GM21390 (cell line): Measurements from ENCODE around the gene CCSER1.
"Not testable (repeated sequence)": the region's sequence is repeated elsewhere in the genome, so short reads cannot be mapped to it uniquely, and the experiment has no call there.

ENCODE experiments used
- ATAC-seq: cut with Tn5 transposase; IDR thresholded peaks from one replicate; pipeline ENCODE4 v1.9.1; 2021; ENCODE audit not compliant: unreplicated experiment

CCSER1 gene

GRCh38 chr4:90798948-90799347 is 671.8 kb downstream of the CCSER1 start:
- ATAC-seq: no peak

GRCh38 chr4:90799895-90800294 is 672.7 kb downstream of the CCSER1 start:
- ATAC-seq: no peak

- no peak for ATAC-seq
Observed at GRCh38 chr4:90815569-90815968, 688.4 kb downstream of the CCSER1 start.

- no peak for ATAC-seq
Observed at GRCh38 chr4:90816754-90817153, 689.6 kb downstream of the CCSER1 start.

GRCh38 chr4:90824266-90825150 is 697.3 kb downstream of the CCSER1 start:
- ATAC-seq: peak; percentile 69

GRCh38 chr4:90825849-90826248 is 698.7 kb downstream of the CCSER1 start:
- ATAC-seq: no peak

- ATAC-seq: no peak
Observed at GRCh38 chr4:90833706-90834105, 706.5 kb downstream of the CCSER1 start.

- no peak for ATAC-seq
Observed at GRCh38 chr4:90837241-90837640, 710.0 kb downstream of the CCSER1 start.

GRCh38 chr4:90838859-90839258 is 711.7 kb downstream of the CCSER1 start:
- ATAC-seq: not testable (repeated sequence)

- ATAC-seq: no peak
Observed at GRCh38 chr4:90840291-90840690, 713.1 kb downstream of the CCSER1 start.

- ATAC-seq: no peak
Observed at GRCh38 chr4:90840828-90841227, 713.6 kb downstream of the CCSER1 start.

- ATAC-seq: no peak
Observed at GRCh38 chr4:90841676-90842075, 714.5 kb downstream of the CCSER1 start.

- ATAC-seq: peak; percentile 97
Observed at GRCh38 chr4:90842960-90843359, 715.8 kb downstream of the CCSER1 start.

GRCh38 chr4:90844241-90844640 is 717.0 kb downstream of the CCSER1 start:
- ATAC-seq: no peak

GRCh38 chr4:90845777-90846176 is 718.6 kb downstream of the CCSER1 start:
- ATAC-seq: no peak

- ATAC-seq: no peak
Observed at GRCh38 chr4:90852237-90852636, 725.0 kb downstream of the CCSER1 start.

GRCh38 chr4:90855111-90855510 is 727.9 kb downstream of the CCSER1 start:
- ATAC-seq: no peak

- no peak for ATAC-seq
Observed at GRCh38 chr4:90857081-90857820, 730.1 kb downstream of the CCSER1 start.

- no peak for ATAC-seq
Observed at GRCh38 chr4:90875791-90876190, 748.6 kb downstream of the CCSER1 start.

GRCh38 chr4:90876296-90876695 is 749.1 kb downstream of the CCSER1 start:
- ATAC-seq: no peak

- ATAC-seq: no peak
Observed at GRCh38 chr4:90883519-90883918, 756.3 kb downstream of the CCSER1 start.

- ATAC-seq: no peak
Observed at GRCh38 chr4:90888571-90888970, 761.4 kb downstream of the CCSER1 start.
